Measurements from ENCODE around the gene ZNF446. TPM values are rescaled to one million over a fixed set of nuclear protein-coding genes. Genes with fewer than 3 reads are reported as not detected.

Gene ZNF446
- total and polyA plus RNA-seq, 9 of the 15 experiments (the other 6 are each of a cell fraction or from before 2014, with no cell fraction given): 0.07 to 4.8 (median 1.2) TPM

DNA sequence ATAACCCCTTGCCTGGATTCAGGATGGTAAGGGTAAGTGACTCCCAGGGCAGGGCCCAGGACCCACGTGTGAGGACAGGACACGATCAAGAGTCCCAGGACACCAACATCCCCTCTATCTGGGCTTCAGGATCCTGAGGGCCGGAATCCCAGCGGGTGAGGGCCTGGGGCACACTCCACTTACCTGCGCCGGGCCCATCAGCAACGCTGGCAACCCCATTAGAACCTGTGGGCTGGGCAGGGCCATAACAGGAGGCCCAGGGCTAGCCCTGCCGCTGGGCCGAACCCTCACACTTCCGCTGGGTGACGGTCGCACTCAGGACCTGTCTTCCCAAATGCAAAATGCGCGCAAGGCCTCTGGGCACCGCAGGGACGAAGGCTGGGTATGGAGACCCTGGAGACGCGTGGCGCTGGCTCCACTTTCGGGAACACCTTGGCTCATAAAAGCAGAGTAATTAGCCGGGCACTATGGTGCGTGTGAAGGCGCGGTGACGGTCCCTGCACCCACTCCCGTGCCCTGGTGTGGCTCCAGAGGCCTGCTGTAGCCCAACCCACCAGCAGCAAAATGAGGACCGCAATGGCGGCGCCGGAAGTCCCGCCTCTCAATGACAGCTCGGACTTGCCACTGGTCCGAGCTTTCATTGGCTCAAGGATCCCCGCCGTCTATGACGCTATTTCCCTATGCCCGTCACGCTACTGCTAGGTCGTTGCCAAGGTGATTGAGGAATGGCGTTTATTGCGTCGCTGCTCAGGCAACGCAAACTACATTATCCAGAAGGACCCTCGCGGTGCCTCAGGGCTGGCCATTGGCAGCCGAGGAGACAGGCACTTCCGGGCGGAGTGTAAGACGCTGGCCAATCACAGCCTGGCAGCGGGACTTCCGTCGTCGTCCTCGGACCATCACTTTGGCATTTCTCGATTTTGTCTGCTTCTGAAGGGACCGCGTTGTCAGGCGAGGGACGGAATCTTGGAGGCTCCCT lies 36.3 kb upstream of the ZNF446 start, which contains the start of gene ZNF132:
Gene ZNF132 (minus strand): TSS at position 578 of the 979 bp plus-strand sequence. CDS start 332 bp downstream, at position 246.
- in situ Hi-C loops (cut with MboI) (no loop called here), intact Hi-C loops (cut with micrococcal nuclease) (no loop called here)
- Histone ChIP-seq H3K9ac (ENCODE audit: insufficient read depth in 1 of 2, low read depth in 2 of 2, low read length in 2 of 2) (no peak within 1 kb of the TSS), H3K36me3 (ENCODE audit: control insufficient read depth, insufficient read depth, low read length) (no peaks in the 10 kb centered on the region), H3K4me3 (no peak within 1 kb of the TSS), H3K4me2 (ENCODE audit: insufficient read depth, low read length) (no peak within 1 kb of the TSS), H3K27me3 (ENCODE audit: control insufficient read depth in 2 of 2, insufficient read depth in 2 of 2, low read length in 2 of 2) (no peaks in the 10 kb centered on the region), H3K9me3 (replicated peaks; ENCODE audit: control insufficient read depth, insufficient read depth, low read depth, low read length) (peaks cover 7% of the 10 kb centered on the region), H3K79me2 (ENCODE audit: control insufficient read depth, insufficient read depth, low read length) (no peaks in the 10 kb centered on the region), H4K20me1 (replicated peaks; ENCODE audit: control insufficient read depth, insufficient read depth, low read length) (no peaks in the 10 kb centered on the region), H3K9me1 (ENCODE audit: control insufficient read depth, insufficient read depth, low read length) (no peaks in the 10 kb centered on the region), H3K27ac (ENCODE audit: extremely low read depth, low read depth, low read length) (no peak within 1 kb of the TSS), H2AFZ (ENCODE audit: low read depth, low read length) (no peak within 1 kb of the TSS), H3K4me1 (replicated peaks in 1 of 2; ENCODE audit: control insufficient read depth in 2 of 2, insufficient read depth in 2 of 2, low read length in 2 of 2) (peaks cover 0 to 12% of the 10 kb centered on the region in 2 experiments; a peak in 1 of 5 replicates)
- BruUV-seq (replicated peaks): no TSS peak
- POLR2A ChIA-PET: no interaction called here
- no peak for FAIRE-seq
- 58% methylated on average over 56 of the region's 59 CpGs for WGBS (ENCODE audit: insufficient coverage, low coverage, missing lambda C conversion rate)
- no peak for ATAC-seq
- no peak for DNase-seq (ENCODE audit: extremely low read depth in 1 of 4, low spot score in 3 of 4)
- CTCF ChIA-PET (ENCODE audit: low intra/inter-chr PET ratio): no interaction called here
- TF ChIP-seq RBM34 (IDR thresholded peaks at IDR 0.05; ENCODE audit: borderline replicate concordance, insufficient read depth, low read length) (no peak), SIX5 (IDR thresholded peaks at IDR 0.05; ENCODE audit: borderline replicate concordance in 1 of 2, insufficient read depth in 1 of 2, low read depth in 1 of 2, low read length in 2 of 2) (no peak), SMARCE1 (IDR thresholded peaks at IDR 0.05) (no peak), YY1 (IDR thresholded peaks at IDR 0.05; ENCODE audit: borderline replicate concordance in 1 of 3, control insufficient read depth in 1 of 3, extremely low read depth in 1 of 3, insufficient read depth in 3 of 3, insufficient read length in 1 of 3, insufficient replicate concordance in 2 of 3, low read depth in 1 of 3, low read length in 2 of 3) (peak in 1 of 3 experiments; percentile 59)
- TF ChIP-seq, protein P1, sequence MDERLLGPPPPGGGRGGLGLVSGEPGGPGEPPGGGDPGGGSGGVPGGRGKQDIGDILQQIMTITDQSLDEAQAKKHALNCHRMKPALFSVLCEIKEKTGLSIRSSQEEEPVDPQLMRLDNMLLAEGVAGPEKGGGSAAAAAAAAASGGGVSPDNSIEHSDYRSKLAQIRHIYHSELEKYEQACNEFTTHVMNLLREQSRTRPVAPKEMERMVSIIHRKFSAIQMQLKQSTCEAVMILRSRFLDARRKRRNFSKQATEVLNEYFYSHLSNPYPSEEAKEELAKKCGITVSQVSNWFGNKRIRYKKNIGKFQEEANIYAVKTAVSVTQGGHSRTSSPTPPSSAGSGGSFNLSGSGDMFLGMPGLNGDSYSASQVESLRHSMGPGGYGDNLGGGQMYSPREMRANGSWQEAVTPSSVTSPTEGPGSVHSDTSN (CRISPR knock-in tag; IDR thresholded peaks at IDR 0.05; ENCODE audit: low read depth): no peak
- TF ChIP-seq, protein P1 (tag; conservative IDR thresholded peaks at IDR 0.05; ENCODE audit: low read depth): no peak
- TF ChIP-seq, protein P2, sequence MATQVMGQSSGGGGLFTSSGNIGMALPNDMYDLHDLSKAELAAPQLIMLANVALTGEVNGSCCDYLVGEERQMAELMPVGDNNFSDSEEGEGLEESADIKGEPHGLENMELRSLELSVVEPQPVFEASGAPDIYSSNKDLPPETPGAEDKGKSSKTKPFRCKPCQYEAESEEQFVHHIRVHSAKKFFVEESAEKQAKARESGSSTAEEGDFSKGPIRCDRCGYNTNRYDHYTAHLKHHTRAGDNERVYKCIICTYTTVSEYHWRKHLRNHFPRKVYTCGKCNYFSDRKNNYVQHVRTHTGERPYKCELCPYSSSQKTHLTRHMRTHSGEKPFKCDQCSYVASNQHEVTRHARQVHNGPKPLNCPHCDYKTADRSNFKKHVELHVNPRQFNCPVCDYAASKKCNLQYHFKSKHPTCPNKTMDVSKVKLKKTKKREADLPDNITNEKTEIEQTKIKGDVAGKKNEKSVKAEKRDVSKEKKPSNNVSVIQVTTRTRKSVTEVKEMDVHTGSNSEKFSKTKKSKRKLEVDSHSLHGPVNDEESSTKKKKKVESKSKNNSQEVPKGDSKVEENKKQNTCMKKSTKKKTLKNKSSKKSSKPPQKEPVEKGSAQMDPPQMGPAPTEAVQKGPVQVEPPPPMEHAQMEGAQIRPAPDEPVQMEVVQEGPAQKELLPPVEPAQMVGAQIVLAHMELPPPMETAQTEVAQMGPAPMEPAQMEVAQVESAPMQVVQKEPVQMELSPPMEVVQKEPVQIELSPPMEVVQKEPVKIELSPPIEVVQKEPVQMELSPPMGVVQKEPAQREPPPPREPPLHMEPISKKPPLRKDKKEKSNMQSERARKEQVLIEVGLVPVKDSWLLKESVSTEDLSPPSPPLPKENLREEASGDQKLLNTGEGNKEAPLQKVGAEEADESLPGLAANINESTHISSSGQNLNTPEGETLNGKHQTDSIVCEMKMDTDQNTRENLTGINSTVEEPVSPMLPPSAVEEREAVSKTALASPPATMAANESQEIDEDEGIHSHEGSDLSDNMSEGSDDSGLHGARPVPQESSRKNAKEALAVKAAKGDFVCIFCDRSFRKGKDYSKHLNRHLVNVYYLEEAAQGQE (IDR thresholded peaks at IDR 0.05; ENCODE audit: borderline replicate concordance): no peak
- TF ChIP-seq, protein P2 (CRISPR knock-in tag; IDR thresholded peaks at IDR 0.05; ENCODE audit: low read depth): no peak
